Endodermal cell (in vitro differentiated cells): Measurements from ENCODE around the gene MMD2. TPM values are rescaled to one million over a fixed set of nuclear protein-coding genes. Genes with fewer than 3 reads are reported as not detected.

Experiments
- DNase-seq: peaks from one replicate; pipeline ENCODE4 v3.0.0-alpha.2; 2017
- H3K27ac ChIP-seq: 2 replicates; pipeline ENCODE4 v1.5.1; 2013; ENCODE audit warnings: mild to moderate bottlenecking, low read depth, low read length, moderate library complexity
- H3K27me3 ChIP-seq: 2 replicates; pipeline ENCODE4 v1.6.1; 2013; ENCODE audit warnings: mild to moderate bottlenecking, low read length, moderate library complexity; ENCODE audit not compliant: insufficient read depth, control insufficient read depth, poor library complexity, severe bottlenecking
- H3K36me3 ChIP-seq: 2 replicates; pipeline ENCODE4 v1.7.0; 2013; ENCODE audit warnings: mild to moderate bottlenecking, low read length, moderate library complexity; ENCODE audit not compliant: control insufficient read depth, insufficient read depth
- H3K4me1 ChIP-seq: one replicate; pipeline ENCODE4 v1.7.0; 2013; ENCODE audit warnings: low read length; ENCODE audit not compliant: control insufficient read depth, insufficient read depth
- H3K4me3 ChIP-seq: 2 replicates; pipeline ENCODE4 v1.5.1; 2013; ENCODE audit warnings: mild to moderate bottlenecking, low read length, moderate library complexity
- H3K9ac ChIP-seq: 2 replicates; pipeline ENCODE4 v1.6.1; 2013; ENCODE audit warnings: mild to moderate bottlenecking, low read length, moderate library complexity; ENCODE audit not compliant: poor library complexity, severe bottlenecking; ENCODE audit errors: extremely low read depth
- H3K9me3 ChIP-seq: 2 replicates; pipeline ENCODE4 v1.6.1; 2013; ENCODE audit warnings: mild to moderate bottlenecking, low read length, moderate library complexity; ENCODE audit not compliant: control insufficient read depth
- H3K27ac Mint-ChIP-seq: 2 replicates; pipeline ENCODE4 v1.8.0; 2020; ENCODE audit warnings: mixed read lengths
- H3K27me3 Mint-ChIP-seq: 2 replicates; pipeline ENCODE4 v1.8.0; 2021; ENCODE audit warnings: mild to moderate bottlenecking, mixed read lengths; ENCODE audit not compliant: insufficient read depth
- H3K36me3 Mint-ChIP-seq: 2 replicates; pipeline ENCODE4 v1.8.0; 2020; ENCODE audit warnings: low read depth, mixed read lengths
- H3K4me1 Mint-ChIP-seq: 2 replicates; pipeline ENCODE4 v1.8.0; 2020; ENCODE audit warnings: mixed read lengths
- H3K4me3 Mint-ChIP-seq: 2 replicates; pipeline ENCODE4 v1.8.0; 2020; ENCODE audit warnings: mild to moderate bottlenecking, moderate library complexity, mixed read lengths
- H3K9me3 Mint-ChIP-seq: 2 replicates; pipeline ENCODE4 v1.8.0; 2020; ENCODE audit warnings: mild to moderate bottlenecking, mixed read lengths
- WGBS, 2 experiments: methylation state at CpG; one replicate each; pipeline versions ENCODE4 v1.1.5 to v1.1.7; 2013; ENCODE audit warnings: missing lambda C conversion rate in 2 of 2, mixed read lengths in 1 of 2; ENCODE audit not compliant: insufficient coverage in 1 of 2, insufficient read length in 1 of 2; 5-methylcytosine and 5-hydroxymethylcytosine counted together
- total RNA-seq, 2 donors: library from RNA; stranded (reverse); fragmentation: NEBNext Ultra II Directional in 1 of 2; extraction: Animal tissue kit (Norgen Biotek cat#: 25700) in 1 of 2; gene quantifications; 2 replicates in 1 of 2; 3 replicates in 1 of 2; pipeline ENCODE4 v1.2.1, GENCODE V29; 2021
- TF ChIP-seq, protein P1 (sequence below): fragments of 200-600 bp; sonication (generic); conservative IDR thresholded peaks from 2 replicates; pipeline ENCODE4 v1.5.0; 2021; ENCODE audit warnings: antibody characterized with exemption, mild to moderate bottlenecking

Gene MMD2
- total RNA-seq, 2 donors from 2014 or later = 0.15 TPM; not detected in 1

DNA sequence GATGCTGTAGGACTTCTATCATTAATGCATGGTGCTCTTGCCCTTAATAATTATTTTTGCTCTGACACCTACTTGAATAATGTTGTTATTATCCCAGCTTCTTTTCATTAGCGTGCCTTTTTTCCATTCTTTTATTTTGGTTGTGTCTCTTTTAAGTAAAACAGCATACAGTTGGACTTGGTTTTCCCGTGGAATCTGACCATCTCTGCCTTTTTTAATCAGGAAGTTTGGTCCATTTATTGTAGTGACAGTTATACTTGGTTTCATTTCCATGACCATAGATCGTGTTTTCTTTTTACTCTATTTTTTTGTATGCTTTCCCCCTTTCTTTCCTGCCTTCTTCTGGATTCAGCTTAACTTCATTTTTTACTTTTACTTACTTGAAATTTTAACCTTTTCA is 101.8 kb downstream of the MMD2 start:
- H3K27me3 ChIP-seq = no peaks in the 10 kb centered on the region
- peaks cover 24% of the 10 kb centered on the region for H3K9me3 ChIP-seq
- peaks cover 3% of the 10 kb centered on the region for H3K4me1 ChIP-seq
- H3K36me3 ChIP-seq = no peaks in the 10 kb centered on the region
- no peak overlapping the region for H3K9ac ChIP-seq
- Mint-ChIP-seq H3K9me3 (peaks cover 2% of the 10 kb centered on the region), H3K27me3 (no peaks in the 10 kb centered on the region), H3K36me3 (peaks cover 26% of the 10 kb centered on the region), H3K4me1 (peaks cover 39% of the 10 kb centered on the region), H3K27ac (peak overlapping the region; percentile 20), H3K4me3 (no peak overlapping the region)
- 88 to 100% methylated on average over 2 to 3 of the region's 3 CpGs for WGBS, 2 experiments
- TF ChIP-seq, protein P1, sequence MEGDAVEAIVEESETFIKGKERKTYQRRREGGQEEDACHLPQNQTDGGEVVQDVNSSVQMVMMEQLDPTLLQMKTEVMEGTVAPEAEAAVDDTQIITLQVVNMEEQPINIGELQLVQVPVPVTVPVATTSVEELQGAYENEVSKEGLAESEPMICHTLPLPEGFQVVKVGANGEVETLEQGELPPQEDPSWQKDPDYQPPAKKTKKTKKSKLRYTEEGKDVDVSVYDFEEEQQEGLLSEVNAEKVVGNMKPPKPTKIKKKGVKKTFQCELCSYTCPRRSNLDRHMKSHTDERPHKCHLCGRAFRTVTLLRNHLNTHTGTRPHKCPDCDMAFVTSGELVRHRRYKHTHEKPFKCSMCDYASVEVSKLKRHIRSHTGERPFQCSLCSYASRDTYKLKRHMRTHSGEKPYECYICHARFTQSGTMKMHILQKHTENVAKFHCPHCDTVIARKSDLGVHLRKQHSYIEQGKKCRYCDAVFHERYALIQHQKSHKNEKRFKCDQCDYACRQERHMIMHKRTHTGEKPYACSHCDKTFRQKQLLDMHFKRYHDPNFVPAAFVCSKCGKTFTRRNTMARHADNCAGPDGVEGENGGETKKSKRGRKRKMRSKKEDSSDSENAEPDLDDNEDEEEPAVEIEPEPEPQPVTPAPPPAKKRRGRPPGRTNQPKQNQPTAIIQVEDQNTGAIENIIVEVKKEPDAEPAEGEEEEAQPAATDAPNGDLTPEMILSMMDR = no peak
- H3K4me3 ChIP-seq = peak overlapping the region; percentile 49
- H3K27ac ChIP-seq = peak overlapping the region; percentile 14
- no peak for DNase-seq

DNA sequence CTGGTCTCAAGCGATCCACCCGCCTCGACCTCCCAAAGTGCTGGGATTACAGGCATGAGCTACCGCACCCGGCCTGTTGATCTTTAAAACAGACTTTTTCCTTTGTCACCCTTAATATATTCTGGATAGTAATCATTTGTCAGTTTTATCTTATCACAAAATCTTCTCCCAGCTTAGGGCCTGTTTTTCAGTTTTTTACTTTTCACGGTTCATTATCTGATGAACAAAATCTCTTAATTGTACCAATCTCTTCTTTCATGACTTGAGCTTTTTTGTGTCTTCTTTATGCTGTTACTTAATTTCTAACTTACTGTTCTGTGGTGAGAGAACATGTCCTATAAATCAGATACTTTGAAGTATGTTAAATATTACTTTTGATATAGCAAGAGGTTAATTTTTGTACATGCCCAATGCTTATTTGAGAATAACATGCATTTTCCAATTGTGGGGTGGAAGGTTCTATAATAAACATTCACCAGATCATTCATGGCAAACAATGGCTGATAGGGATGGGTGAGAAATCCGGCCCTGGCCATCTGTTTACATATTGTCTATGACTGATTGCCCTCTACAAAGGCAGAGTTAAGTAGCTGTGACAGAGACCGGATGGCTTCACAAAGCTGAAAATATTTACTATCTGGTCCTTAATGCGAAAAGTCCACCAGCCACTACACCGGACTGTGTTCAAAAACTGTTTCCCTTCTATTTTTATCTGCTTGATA is 102.5 kb downstream of the MMD2 start:
- Histone ChIP-seq H3K4me1 (peaks cover 3% of the 10 kb centered on the region), H3K9ac (no peak overlapping the region), H3K9me3 (peaks cover 26% of the 10 kb centered on the region), H3K27ac (peak overlapping the region; percentile 14), H3K36me3 (peaks cover 5% of the 10 kb centered on the region), H3K4me3 (peak overlapping the region; percentile 49), H3K27me3 (no peaks in the 10 kb centered on the region)
- Mint-ChIP-seq H3K4me1 (peaks cover 39% of the 10 kb centered on the region), H3K4me3 (no peak overlapping the region), H3K27me3 (no peaks in the 10 kb centered on the region), H3K9me3 (peaks cover 6% of the 10 kb centered on the region), H3K36me3 (peaks cover 30% of the 10 kb centered on the region), H3K27ac (peak overlapping the region; percentile 20)
- TF ChIP-seq, protein P1 = no peak
- 71 to 85% methylated on average over 6 to 10 of the region's 10 CpGs for WGBS, 2 experiments
- DNase-seq = no peak

Other genes with a start within 250 kb of the MMD2 start
- 10 to 100 TPM; 31.0 to 34.7 TPM for gene AP5Z1, start 183.6 kb downstream of the MMD2 start, total RNA-seq
- 1 to 10 TPM; 1.2 to 1.8 TPM for gene PAPOLB, start 97.2 kb downstream of the MMD2 start, total RNA-seq
- gene RADIL, start 75.5 kb downstream of the MMD2 start, total RNA-seq = 10 to 100 TPM; 34.9 to 47.6 TPM
- gene RBAK, start 86.7 kb upstream of the MMD2 start, total RNA-seq = 10 to 100 TPM; 18.5 to 18.8 TPM
- 100 to 1,000 TPM in 1 of 2 donors, 10 to 100 TPM in 1; 95.2 to 103 TPM for gene WIPI2, start 231.0 kb upstream of the MMD2 start, total RNA-seq